ENCODE data around the gene DIPK1B.

DIPK1B gene

DNA sequence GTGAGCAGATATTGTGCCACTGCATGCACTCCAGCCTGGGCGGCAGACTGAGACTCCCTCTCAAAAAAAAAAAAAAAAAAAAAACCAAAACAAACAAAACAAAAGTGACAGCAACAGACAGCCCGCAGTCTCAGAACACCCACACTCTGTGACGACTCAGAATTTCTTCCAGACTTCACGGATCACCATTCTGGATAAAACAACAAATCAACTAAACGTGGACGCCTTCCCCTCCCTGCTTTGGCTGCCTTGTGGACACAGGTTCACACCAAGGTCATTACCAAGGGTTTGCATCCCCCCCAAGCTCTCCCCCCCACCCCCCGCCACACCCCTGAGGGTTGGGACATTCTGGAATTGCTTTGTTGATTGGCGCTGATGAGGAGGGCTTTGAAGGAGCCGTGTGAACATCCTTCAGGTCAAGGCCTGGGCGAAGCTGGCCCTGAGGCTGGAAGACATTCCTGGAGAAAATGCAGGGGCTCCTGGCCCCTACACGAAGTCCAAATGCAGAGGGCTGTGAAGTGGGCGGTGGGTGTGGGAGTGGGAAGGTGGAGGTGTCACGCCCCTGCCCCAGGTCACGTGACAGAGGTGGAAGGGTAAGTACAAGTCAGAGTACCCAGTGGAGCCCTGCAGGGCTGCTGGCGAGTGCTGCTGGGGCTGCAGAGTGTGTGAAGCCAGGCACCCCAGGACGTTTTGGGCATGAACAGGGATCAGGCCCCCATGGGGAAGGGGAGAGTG lies 20.2 kb downstream of the DIPK1B start:
- DNase-seq (ENCODE audit: low read depth) = no peak
- TF ChIP-seq, protein P1, sequence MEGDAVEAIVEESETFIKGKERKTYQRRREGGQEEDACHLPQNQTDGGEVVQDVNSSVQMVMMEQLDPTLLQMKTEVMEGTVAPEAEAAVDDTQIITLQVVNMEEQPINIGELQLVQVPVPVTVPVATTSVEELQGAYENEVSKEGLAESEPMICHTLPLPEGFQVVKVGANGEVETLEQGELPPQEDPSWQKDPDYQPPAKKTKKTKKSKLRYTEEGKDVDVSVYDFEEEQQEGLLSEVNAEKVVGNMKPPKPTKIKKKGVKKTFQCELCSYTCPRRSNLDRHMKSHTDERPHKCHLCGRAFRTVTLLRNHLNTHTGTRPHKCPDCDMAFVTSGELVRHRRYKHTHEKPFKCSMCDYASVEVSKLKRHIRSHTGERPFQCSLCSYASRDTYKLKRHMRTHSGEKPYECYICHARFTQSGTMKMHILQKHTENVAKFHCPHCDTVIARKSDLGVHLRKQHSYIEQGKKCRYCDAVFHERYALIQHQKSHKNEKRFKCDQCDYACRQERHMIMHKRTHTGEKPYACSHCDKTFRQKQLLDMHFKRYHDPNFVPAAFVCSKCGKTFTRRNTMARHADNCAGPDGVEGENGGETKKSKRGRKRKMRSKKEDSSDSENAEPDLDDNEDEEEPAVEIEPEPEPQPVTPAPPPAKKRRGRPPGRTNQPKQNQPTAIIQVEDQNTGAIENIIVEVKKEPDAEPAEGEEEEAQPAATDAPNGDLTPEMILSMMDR (IDR thresholded peaks at IDR 0.05; ENCODE audit: low read depth, low read length, missing control alignments) = no peak
- no peak overlapping the region for H3K4me3 ChIP-seq (ENCODE audit: low read depth, low read length)

DNA sequence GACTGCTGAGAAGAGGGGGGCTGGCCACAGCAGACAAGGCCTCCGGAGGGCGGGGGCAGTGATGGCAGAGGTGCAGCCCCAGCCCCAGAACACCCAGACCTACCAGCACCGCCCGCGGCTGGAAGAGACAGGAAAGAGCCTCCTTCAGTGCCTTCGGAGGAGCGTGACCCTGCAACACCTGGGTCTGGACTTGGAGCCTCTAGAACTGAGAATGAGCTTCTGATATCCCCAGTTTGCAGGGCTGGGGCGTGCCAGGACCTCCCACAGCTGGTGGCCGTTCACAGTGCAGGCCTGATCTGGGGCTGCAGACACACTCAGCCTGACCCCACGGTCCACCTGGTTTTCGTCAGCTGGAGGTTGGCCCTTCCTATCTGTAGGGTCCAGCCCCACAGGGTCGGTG lies 21.2 kb downstream of the DIPK1B start:
- DNase-seq (ENCODE audit: low read depth) = no peak
- TF ChIP-seq, protein P1 (IDR thresholded peaks at IDR 0.05; ENCODE audit: low read depth, low read length, missing control alignments) = no peak
- no peak overlapping the region for H3K4me3 ChIP-seq (ENCODE audit: low read depth, low read length)

DNA sequence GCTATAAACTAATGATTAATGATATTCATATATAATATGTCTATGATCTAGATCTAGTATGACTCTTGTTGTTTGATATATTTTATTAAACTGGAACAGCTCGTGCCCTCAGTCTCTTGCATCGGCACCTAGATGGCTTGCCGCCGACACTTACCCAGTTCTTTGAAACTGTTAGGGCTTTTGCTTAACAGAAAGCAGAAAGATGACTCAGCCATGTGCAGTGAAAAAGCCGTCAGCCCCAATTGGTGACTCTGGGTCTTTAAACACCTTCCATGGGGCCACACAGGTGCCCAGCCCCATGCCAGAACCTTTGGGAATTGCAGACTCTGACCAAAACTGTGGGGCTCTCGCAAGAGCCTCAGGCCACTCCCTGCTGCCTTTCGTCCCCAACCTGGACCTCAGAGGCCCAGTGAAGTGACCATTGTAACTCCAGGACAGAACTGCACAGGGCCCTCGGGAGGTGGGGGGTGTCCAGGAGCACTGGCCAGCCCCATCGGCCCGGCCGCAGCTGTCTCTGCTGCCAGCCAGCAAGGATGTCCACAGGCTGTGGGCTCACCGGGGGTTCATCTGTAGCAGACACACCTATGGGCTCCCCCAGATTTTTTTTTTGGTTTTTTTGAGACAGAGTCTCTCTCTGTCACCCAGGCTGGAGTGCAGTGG lies 22.6 kb downstream of the DIPK1B start:
- DNase-seq (ENCODE audit: low read depth) = no peak
- TF ChIP-seq, protein P1 (IDR thresholded peaks at IDR 0.05; ENCODE audit: low read depth, low read length, missing control alignments) = no peak
- H3K4me3 ChIP-seq (ENCODE audit: low read depth, low read length) = no peak overlapping the region

DNA sequence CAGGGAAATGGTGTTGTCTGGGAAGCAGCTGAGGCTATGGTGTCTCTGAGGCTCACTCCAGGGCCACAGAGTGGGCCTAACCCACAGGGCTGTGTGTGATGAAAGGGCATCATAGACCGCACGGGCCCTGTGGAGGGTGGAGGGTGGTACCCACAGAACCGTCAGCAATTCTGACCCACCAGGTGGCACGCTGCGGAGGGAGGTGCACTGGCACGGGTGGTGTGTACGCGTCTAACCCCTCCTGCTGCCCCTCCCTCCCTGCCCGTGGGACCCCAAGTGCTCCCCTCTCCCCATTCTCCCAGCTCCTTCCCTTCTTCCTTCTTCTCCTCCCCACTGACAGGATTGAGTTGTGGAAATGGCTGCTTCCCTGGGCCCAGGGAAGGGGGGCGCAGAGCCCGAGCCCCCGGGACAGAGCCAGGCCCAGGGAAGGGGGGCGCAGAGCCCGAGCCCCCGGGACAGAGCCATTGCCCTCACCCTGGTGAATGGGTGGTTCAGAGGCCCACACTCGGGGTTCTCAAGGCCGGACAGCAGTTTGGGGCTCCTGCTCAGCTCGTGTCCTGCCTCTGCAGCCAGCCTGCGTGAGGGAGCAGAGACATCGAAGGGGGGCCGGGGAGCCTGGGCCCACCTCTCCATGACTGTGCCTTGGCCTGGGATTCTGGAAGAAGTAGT lies 23.6 kb downstream of the DIPK1B start:
- no peak for DNase-seq (ENCODE audit: low read depth)
- H3K4me3 ChIP-seq (ENCODE audit: low read depth, low read length) = no peak overlapping the region
- TF ChIP-seq, protein P1 (IDR thresholded peaks at IDR 0.05; ENCODE audit: low read depth, low read length, missing control alignments) = no peak

DNA sequence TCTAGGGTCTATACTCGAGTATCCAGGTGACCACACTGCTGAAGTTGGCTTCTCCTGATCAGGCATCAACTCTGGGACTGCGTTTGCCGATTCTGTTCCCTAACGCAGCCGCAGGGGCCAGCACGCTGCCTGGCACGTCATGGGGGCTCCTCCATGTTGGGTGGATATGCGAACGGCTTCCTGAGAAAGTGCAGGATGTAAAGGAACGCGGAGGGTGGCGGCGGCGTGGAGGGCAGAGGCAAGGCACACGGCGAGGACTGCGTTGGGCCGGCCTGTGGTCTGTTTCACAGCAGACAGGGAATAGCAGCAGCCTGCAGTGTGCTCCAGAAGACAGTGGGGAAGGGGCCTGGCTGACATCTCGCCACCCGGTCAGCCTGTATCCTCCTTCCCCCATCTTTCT lies 26.6 kb downstream of the DIPK1B start:
- TF ChIP-seq, protein P1 (IDR thresholded peaks at IDR 0.05; ENCODE audit: low read depth, low read length, missing control alignments) = no peak
- H3K4me3 ChIP-seq (ENCODE audit: low read depth, low read length) = no peak overlapping the region
- DNase-seq (ENCODE audit: low read depth) = no peak

DNA sequence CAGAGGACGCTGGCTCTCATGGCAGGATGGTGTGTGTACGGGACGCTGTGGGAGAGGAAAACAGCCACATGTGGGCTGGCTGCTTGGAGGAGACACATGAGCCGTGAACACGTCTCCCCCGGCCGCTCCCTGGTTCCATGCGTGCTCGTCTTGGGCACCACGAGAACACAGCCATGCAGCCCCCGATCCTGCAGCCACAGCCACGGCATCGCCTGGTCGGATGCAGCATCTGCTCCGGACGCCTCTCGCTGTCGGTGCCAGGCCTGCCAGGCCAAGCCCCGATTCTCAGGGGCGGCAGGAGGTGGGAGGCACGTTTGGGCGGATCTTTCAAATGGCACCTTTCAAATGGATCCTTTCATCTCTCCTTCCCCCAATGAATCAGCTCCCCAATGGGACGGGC lies 27.1 kb downstream of the DIPK1B start:
- H3K4me3 ChIP-seq (ENCODE audit: low read depth, low read length) = no peak overlapping the region
- DNase-seq (ENCODE audit: low read depth) = no peak
- TF ChIP-seq, protein P1 (IDR thresholded peaks at IDR 0.05; ENCODE audit: low read depth, low read length, missing control alignments) = no peak
